SK-N-SH (cell line): Measurements from ENCODE around the gene RTP2. TPM values are rescaled to one million over a fixed set of nuclear protein-coding genes. Genes with fewer than 3 reads are reported as not detected.

ENCODE experiments used
- CTCF ChIA-PET: fragments of 300-600, 350-600 bp; formaldehyde crosslinking; extraction: SDS; loops from one replicate; lab custom pipeline; 2021; lab: Yijun Ruan, JAX
- POLR2A ChIA-PET: fragments of 350-600 bp; sonication (Branson Sonifier 250); formaldehyde crosslinking; extraction: SDS; loops from one replicate; lab custom pipeline; 2020; ENCODE audit warnings: antibody characterized with exemption, inconsistent platforms; lab: Yijun Ruan, JAX
- DNase-seq: peaks from one replicate; pipeline ENCODE4 v3.0.0; 2012
- H2AFZ ChIP-seq: fragments of 200-600 bp; sonication (generic); 2 replicates; pipeline ENCODE4 v1.8.1; 2016; ENCODE audit warnings: antibody characterized with exemption, mild to moderate bottlenecking, low read depth
- H3F3A ChIP-seq: fragments of 200-600 bp; sonication (generic); replicated peaks from 2 replicates; pipeline ENCODE3; 2016; ENCODE audit warnings: antibody characterized with exemption, mild to moderate bottlenecking; ENCODE audit not compliant: insufficient read depth
- H3K27ac ChIP-seq, 2 experiments: fragments of 200-500 bp in 1 of 2; fragments of 200-600 bp in 1 of 2; sonication (Bioruptor generic) in 1 of 2; sonication (generic), shearing (Covaris generic) in 1 of 2; 2 replicates each; pipeline versions ENCODE4 v1.5.1 to v1.6.1; 2014 to 2016; ENCODE audit warnings: low read depth in 2 of 2, inconsistent platforms in 1 of 2, low read length in 1 of 2, mild to moderate bottlenecking in 1 of 2, mixed read lengths in 1 of 2
- H3K27me3 ChIP-seq: fragments of 200-600 bp; sonication (generic), shearing (Covaris generic); 2 replicates; pipeline ENCODE4 v1.6.1; 2016; ENCODE audit warnings: mixed run types; ENCODE audit not compliant: insufficient read depth
- H3K36me3 ChIP-seq, 2 experiments: fragments of 200-500 bp in 1 of 2; fragments of 200-600 bp in 1 of 2; sonication (Bioruptor generic) in 1 of 2; sonication (generic) in 1 of 2; replicated peaks in 1 of 2; 2 replicates each; pipeline versions ENCODE3 to v1.5.1; 2014 to 2016; ENCODE audit warnings: low read length in 1 of 2, mild to moderate bottlenecking in 1 of 2; ENCODE audit not compliant: insufficient read depth in 2 of 2, control insufficient read depth in 1 of 2
- H3K4me1 ChIP-seq, 2 experiments: fragments of 200-500 bp in 1 of 2; fragments of 200-600 bp in 1 of 2; sonication (Bioruptor generic) in 1 of 2; sonication (generic), shearing (Covaris generic) in 1 of 2; 2 replicates each; pipeline versions ENCODE4 v1.5.1 to v1.6.1; 2014 to 2016; ENCODE audit warnings: low read depth in 1 of 2, low read length in 1 of 2, mixed run types in 1 of 2; ENCODE audit not compliant: insufficient read depth in 2 of 2, control insufficient read depth in 1 of 2
- H3K4me2 ChIP-seq: fragments of 200-600 bp; sonication (generic), shearing (Covaris generic); 2 replicates; pipeline ENCODE4 v1.6.1; 2017; ENCODE audit warnings: mixed run types
- H3K4me3 ChIP-seq, 2 experiments: fragments of 200-500 bp in 1 of 2; fragments of 200-600 bp in 1 of 2; sonication (Bioruptor generic) in 1 of 2; sonication (generic), shearing (Covaris generic) in 1 of 2; 2 replicates each; pipeline versions ENCODE4 v1.5.1 to v1.8.1; 2014 to 2016; ENCODE audit warnings: low read depth in 2 of 2, inconsistent platforms in 1 of 2, low read length in 1 of 2, mild to moderate bottlenecking in 1 of 2, mixed read lengths in 1 of 2, moderate library complexity in 1 of 2
- H3K79me2 ChIP-seq: fragments of 200-600 bp; sonication (generic); 2 replicates; pipeline ENCODE4 v1.8.1; 2017; ENCODE audit warnings: mild to moderate bottlenecking; ENCODE audit not compliant: insufficient read depth
- H3K9ac ChIP-seq: fragments of 200-600 bp; sonication (generic); 2 replicates; pipeline ENCODE4 v1.6.1; 2017; ENCODE audit warnings: mixed run types
- H3K9me2 ChIP-seq: fragments of 200-600 bp; sonication (generic); 2 replicates; pipeline ENCODE4 v1.6.1; 2017; ENCODE audit warnings: mixed run types
- H3K9me3 ChIP-seq: fragments of 200-600 bp; sonication (generic); 2 replicates; pipeline ENCODE4 v1.6.1; 2017; ENCODE audit warnings: mixed run types, mild to moderate bottlenecking, moderate library complexity
- H4K20me1 ChIP-seq: fragments of 200-600 bp; sonication (generic); 2 replicates; pipeline ENCODE4 v1.6.1; 2017; ENCODE audit warnings: mild to moderate bottlenecking, mixed run types; ENCODE audit not compliant: insufficient read depth
- CTCF ChIP-seq: fragments of 200-600 bp; sonication (generic); IDR thresholded peaks from 2 replicates; pipeline ENCODE4 v1.6.1; 2017; ENCODE audit warnings: antibody characterized with exemption, mild to moderate bottlenecking, moderate library complexity
- EP300 ChIP-seq, 2 experiments: IDR thresholded peaks; 2 replicates each; pipeline versions ENCODE4 v1.4.0 to v1.6.1; 2012; ENCODE audit warnings: borderline replicate concordance in 1 of 2, low read depth in 1 of 2, low read length in 1 of 2
- FOSL2 ChIP-seq: IDR thresholded peaks from 2 replicates; pipeline ENCODE4 v1.4.0; 2012; ENCODE audit warnings: low read depth, mild to moderate bottlenecking, moderate library complexity, borderline replicate concordance
- FOXM1 ChIP-seq: IDR thresholded peaks from 2 replicates; pipeline ENCODE4 v1.4.0; 2012; ENCODE audit warnings: low read depth, mild to moderate bottlenecking
- IRF3 ChIP-seq: fragments of 150-350 bp; IDR thresholded peaks from 2 replicates; pipeline ENCODE4 v1.6.1; 2016; ENCODE audit warnings: mild to moderate bottlenecking, low read depth, low read length
- JUND ChIP-seq: IDR thresholded peaks from 2 replicates; pipeline ENCODE4 v1.4.0; 2012
- NFIC ChIP-seq: IDR thresholded peaks from 2 replicates; pipeline ENCODE4 v1.4.0; 2012; ENCODE audit warnings: borderline replicate concordance
- POLR2AphosphoS5 ChIP-seq: IDR thresholded peaks from 2 replicates; pipeline ENCODE4 v1.6.1; 2012; ENCODE audit warnings: low read depth, low read length
- RCOR1 ChIP-seq: fragments of 150-350 bp; IDR thresholded peaks from 2 replicates; pipeline ENCODE4 v1.6.1; 2017; ENCODE audit warnings: antibody characterized with exemption, low read length
- REST ChIP-seq: IDR thresholded peaks from 2 replicates; pipeline ENCODE4 v1.6.1; 2012; ENCODE audit warnings: mild to moderate bottlenecking, low read depth, low read length, moderate library complexity
- RFX5 ChIP-seq: IDR thresholded peaks from 2 replicates; pipeline ENCODE4 v1.6.1; 2012; ENCODE audit warnings: mild to moderate bottlenecking, improper control_type of control experiment, low read length
- SIN3A ChIP-seq: IDR thresholded peaks from 2 replicates; pipeline ENCODE4 v1.6.1; 2012; ENCODE audit warnings: low read depth, mild to moderate bottlenecking, low read length, moderate library complexity, borderline replicate concordance
- TAF1 ChIP-seq: IDR thresholded peaks from 2 replicates; pipeline ENCODE4 v1.6.1; 2012; ENCODE audit warnings: low read depth, mild to moderate bottlenecking, low read length, moderate library complexity, borderline replicate concordance
- TEAD4 ChIP-seq: IDR thresholded peaks from 2 replicates; pipeline ENCODE4 v1.4.0; 2012; ENCODE audit warnings: mild to moderate bottlenecking, borderline replicate concordance; ENCODE audit not compliant: insufficient read depth
- USF1 ChIP-seq: IDR thresholded peaks from 2 replicates; pipeline ENCODE4 v1.4.0; 2012; ENCODE audit warnings: low read depth, borderline replicate concordance
- ZBTB33 ChIP-seq: IDR thresholded peaks from 2 replicates; pipeline ENCODE4 v1.4.0; 2012; ENCODE audit warnings: low read depth, borderline replicate concordance
- WGBS: methylation state at CpG from one replicate; pipeline ENCODE4 v1.1.6; 2017; ENCODE audit warnings: low lambda C conversion rate; 5-methylcytosine and 5-hydroxymethylcytosine counted together
- polyA plus RNA-seq, 3 experiments: library from polyadenylated mRNA; depleted of rRNA; stranded (reverse); fragments of >200 nt; gene quantifications; 2 replicates each; pipeline ENCODE4 v1.2.3, GENCODE V29; 2012

The RTP2 gene
- polyA plus RNA-seq, 1 of the 3 experiments (the other 2 are of a cell fraction) = 0.07 TPM

GRCh38 chr3:187686621-187687273 is 15.6 kb downstream of the RTP2 start:
- Histone ChIP-seq H4K20me1 (no peaks in the 10 kb centered on the region), H3K27me3 (peaks cover 24% of the 10 kb centered on the region; the same call in 1 of the 2 replicates), H3K9me2 (no peaks in the 10 kb centered on the region), H3K4me2 (no peak overlapping the region), H3F3A (peaks cover 4% of the 10 kb centered on the region), H3K4me1 (no peaks in the 10 kb centered on the region), H3K79me2 (no peaks in the 10 kb centered on the region), H3K27ac (no peak overlapping the region), H3K9me3 (peaks cover 7% of the 10 kb centered on the region; the same call in 1 of the 2 replicates), H3K9ac (no peak overlapping the region), H2AFZ (no peak overlapping the region), H3K36me3 (no peaks in the 10 kb centered on the region), H3K4me3 (no peak overlapping the region)
- CTCF ChIA-PET = interaction anchor here (1.2 to 4.7 kb wide), 3 partner anchors 7 to 71 kb away, joined by 3 to 27 read pairs (median 3); no protein-coding TSS in a partner anchor
- TF ChIP-seq ZBTB33 = no peak
- TF ChIP-seq TAF1 = no peak
- TF ChIP-seq EP300 (IDR thresholded peaks at IDR 0.05; ENCODE audit: borderline replicate concordance in 1 of 2, low read depth in 1 of 2, low read length in 1 of 2) = no peak
- no peak for TF ChIP-seq FOXM1
- no peak for TF ChIP-seq POLR2AphosphoS5
- no peak for TF ChIP-seq SIN3A
- no peak for TF ChIP-seq REST
- TF ChIP-seq RFX5 = no peak
- POLR2A ChIA-PET = no interaction called here
- no peak for DNase-seq
- 18% methylated on average over 5 of the region's 5 CpGs for WGBS

- WGBS = 19% methylated on average over 7 of the region's 7 CpGs
- peaks cover 4% of the 10 kb centered on the region for H3F3A ChIP-seq
- H3K4me3 ChIP-seq = no peak overlapping the region
- CTCF ChIA-PET = no interaction called here
- no peak overlapping the region for H3K27ac ChIP-seq
- TF ChIP-seq NFIC (no peak), CTCF (no peak), RFX5 (no peak), JUND (no peak), IRF3 (no peak), TEAD4 (no peak), USF1 (no peak), RCOR1 (no peak), FOSL2 (no peak)
- no peak for DNase-seq
- H2AFZ ChIP-seq = no peak overlapping the region
- no peaks in the 10 kb centered on the region for H3K36me3 ChIP-seq
- no peak overlapping the region for H3K4me2 ChIP-seq
- no peak overlapping the region for H3K9ac ChIP-seq
- H3K9me3 ChIP-seq = peaks cover 7% of the 10 kb centered on the region; the same call in 1 of the 2 replicates
- H3K4me1 ChIP-seq = no peaks in the 10 kb centered on the region
- H3K9me2 ChIP-seq = no peaks in the 10 kb centered on the region
- H4K20me1 ChIP-seq = no peaks in the 10 kb centered on the region
- no peaks in the 10 kb centered on the region for H3K79me2 ChIP-seq
- H3K27me3 ChIP-seq = peaks cover 19% of the 10 kb centered on the region; the same call in 1 of the 2 replicates
- POLR2A ChIA-PET = no interaction called here
These were observed 16.4 kb downstream of the RTP2 start for GRCh38 chr3:187685948-187686347.
